ENCODE results near the gene MAP3K9.

The MAP3K9 gene

DNA sequence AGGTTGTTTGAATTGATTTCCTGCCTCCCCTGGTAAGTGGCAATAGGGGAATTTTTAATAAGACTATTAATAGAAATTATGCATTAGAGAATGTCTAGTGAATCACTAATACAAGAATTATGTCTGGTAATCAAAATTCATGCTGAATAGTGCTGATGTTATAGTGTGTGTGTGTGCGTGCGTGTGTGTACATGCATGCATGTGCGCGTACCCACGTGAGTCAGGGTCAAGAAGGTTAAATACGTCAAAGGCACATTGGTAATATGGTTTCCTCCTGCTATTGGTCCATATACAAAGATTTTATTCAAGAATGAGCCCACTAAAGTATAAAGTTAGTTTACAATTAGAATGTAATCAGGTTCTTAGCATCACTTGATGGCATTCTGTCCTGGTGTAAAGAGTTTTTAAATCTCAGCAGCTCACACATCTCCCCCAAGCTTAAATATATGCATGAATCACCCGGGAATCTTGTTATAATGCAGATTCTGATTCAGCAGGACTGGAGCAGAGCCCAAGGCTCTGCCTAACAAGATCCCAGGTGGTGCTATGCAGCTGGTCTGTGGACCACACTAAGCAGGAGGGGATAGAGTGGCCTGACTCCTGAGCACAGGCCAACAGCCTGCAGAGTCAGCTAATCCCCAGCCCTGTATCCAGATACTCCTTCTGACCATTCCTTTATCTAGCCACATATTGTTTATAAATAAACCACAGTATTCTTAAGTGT lies 123.7 kb downstream of the MAP3K9 start:
- DNase-seq = no peak

- DNase-seq = no peak
Observed at GRCh38 chr14:70683983-70684382, 125.3 kb downstream of the MAP3K9 start.

- DNase-seq = no peak
Observed at GRCh38 chr14:70680748-70681147, 128.6 kb downstream of the MAP3K9 start.

DNA sequence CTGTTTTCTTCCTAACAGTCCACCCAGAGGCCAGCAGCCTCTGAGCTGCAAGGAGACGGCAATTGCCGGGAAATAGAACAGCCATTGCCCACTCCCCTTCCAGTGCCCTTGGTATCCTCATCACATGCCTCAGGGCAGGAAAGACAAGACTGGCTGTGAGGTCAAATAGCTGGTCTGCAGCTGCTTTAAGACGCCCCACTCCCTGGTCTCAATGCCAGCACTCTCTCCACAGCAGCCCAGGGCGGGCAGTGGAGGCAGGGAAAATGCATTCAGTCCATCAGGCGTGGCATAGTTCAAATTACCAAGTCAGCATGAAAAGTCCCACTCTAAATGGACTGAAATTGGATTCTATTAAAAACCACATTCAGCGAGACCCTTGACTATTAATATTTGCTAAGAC lies 132.0 kb downstream of the MAP3K9 start:
- no peak for DNase-seq
